Measurements from ENCODE around the gene CTDP1.

CTDP1 gene

DNA sequence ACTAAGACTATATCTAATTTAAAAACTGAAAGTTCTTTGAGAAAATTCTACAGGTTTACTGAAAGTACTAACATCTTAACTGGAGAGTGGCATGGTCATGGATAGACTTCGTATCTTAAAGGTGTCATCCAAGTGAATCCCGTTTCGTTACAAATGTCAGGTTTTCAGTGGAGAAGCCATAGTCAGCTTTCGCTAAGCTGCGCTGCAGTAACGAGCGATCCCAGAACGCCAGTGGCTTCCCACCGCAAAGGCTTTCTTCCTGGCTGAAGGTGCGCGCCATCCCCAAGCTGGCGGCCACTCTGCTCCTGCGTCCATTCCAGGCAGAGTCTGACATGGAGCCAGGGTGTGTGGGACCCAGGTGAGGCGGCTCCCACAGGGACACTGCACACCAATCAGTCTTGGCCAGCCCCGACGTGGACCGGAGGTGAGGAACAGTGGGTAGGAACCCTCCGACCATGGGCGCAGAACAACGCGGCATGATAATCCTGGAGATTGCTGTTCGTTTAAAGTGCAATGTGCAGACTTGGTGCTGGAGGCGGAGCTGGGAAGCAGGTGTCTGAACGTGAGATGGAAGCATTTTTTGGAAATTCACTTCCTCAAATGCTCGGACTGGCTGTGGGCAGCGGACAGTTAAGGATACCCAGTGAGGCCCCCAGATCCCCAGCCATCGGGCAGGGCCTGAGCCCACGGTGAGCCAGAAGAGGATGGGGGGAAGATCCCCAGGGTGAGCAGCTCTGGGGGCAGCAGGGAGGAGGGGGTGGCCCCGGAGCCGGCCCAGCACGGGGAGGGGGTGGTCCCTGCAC, 90.3 kb downstream of the CTDP1 start:
- no peak for DNase-seq (ENCODE audit: low read depth in 1 of 2, low spot score in 1 of 2)
- in situ Hi-C loops (cut with HindIII; ENCODE audit: low pct_unique_long_range_greater_than_20kb, low sequenced_read_pairs): no loop called here
- no peak for TF ChIP-seq JUND (IDR thresholded peaks at IDR 0.05; ENCODE audit: low read depth)

DNA sequence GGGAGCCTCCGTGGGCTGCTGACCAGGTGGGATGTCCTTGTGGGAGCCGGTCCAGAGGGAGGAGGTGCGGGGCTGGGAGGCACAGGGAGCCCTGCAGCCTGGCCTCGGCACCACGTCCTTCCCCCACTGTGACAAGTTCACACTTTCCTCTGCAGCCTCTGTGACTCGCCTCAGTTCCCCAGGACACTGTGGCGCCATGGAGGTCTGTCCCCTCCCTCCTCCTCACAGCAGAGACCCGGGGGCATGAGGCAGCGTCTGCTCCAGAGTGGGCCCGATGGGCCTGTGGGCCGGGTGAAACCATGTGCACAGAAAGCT, 90.9 kb downstream of the CTDP1 start:
- no peak for TF ChIP-seq JUND (IDR thresholded peaks at IDR 0.05; ENCODE audit: low read depth)
- no peak for DNase-seq (ENCODE audit: low read depth in 1 of 2, low spot score in 1 of 2)
- in situ Hi-C loops (cut with HindIII; ENCODE audit: low pct_unique_long_range_greater_than_20kb, low sequenced_read_pairs): no loop called here

DNA sequence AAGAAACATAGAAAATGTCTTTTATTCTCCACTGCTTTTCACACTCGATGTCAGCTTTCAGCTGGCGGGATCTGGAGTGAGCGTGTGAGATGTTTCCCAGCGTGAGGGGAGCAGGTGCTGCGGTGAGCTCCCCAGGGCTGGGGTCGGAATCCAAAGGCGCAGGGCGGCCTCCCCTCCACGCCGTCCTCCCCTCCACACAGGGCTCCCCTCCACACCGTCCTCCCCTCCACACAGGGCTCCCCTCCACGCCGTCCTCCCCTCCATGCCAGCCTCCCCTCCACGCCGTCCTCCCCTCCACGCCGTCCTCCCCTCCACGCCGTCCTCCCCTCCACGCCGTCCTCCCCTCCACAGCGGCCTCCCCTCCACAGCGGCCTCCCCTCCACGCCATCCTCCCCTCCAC, 91.2 kb downstream of the CTDP1 start:
- no peak for TF ChIP-seq JUND (IDR thresholded peaks at IDR 0.05; ENCODE audit: low read depth)
- DNase-seq (ENCODE audit: low read depth in 1 of 2, low spot score in 1 of 2): no peak
- in situ Hi-C loops (cut with HindIII; ENCODE audit: low pct_unique_long_range_greater_than_20kb, low sequenced_read_pairs): no loop called here

DNA sequence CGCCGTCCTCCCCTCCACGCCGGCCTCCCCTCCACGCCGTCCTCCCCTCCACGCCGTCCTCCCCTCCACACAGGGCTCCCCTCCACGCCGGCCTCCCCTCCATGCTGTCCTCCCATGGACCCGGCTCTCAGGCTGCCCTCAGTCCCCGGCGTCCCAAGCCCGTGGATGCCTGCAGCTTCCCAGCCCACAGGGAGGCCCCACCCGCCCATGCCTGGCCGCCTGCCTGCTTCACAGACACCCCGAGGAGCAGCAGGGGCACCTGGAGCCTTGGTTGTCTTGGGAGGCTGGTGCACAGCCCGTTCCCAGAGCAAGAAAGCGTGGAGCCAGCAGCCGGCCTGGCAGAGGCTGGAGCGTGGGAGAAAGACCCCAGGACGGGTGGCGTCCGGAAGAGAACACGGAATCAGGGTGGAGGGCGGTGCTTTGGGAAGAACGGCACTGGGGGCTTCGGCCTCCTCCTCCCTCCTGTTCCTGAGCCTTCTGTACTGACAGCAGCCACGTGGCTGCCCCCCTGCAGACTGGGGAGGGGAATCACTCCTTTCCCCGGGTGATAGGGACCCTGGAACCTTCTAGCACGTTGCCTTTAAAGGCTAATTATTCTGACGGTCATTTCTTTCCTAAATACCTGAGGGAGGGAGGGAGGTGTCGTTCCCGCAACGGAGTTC, 92.0 kb downstream of the CTDP1 start:
- in situ Hi-C loops (cut with HindIII; ENCODE audit: low pct_unique_long_range_greater_than_20kb, low sequenced_read_pairs): no loop called here
- no peak for DNase-seq (ENCODE audit: low read depth in 1 of 2, low spot score in 1 of 2)

DNA sequence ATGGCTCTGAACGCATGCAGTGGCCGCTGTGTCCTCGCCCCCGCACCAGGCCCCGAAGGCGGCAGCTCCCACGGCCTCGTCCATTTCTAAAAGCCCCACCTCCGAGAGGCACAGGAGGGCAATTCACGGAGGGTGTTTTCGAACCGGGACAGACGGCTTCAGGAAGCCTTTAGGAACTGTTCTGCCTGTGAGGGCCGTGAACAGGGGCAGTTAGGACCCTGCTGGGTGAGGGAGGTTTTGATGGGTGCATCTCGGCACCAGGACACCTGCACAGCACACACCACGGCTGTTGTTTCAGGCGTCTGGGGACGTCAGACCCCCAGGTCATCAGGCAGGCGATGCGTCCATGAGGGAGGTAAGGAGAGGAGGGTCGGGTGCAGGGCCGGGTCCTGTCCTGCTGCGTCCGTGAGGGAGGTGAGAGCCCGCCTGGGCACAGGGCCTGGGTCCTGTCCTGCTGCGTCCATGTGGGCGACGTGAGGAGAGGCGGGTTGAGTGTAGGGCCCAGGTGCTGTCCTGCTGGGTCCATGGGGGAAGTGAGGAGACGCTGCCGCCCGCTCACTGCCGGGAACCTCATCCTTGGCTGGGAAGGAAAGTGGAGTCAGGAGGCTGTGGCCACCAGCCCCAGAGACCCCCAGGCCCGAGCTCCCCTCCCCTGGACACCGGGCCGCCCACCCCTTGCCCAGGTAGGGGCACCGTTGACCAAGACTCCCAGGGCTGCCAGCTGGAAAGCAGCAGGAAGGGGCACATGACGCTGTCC, 92.7 kb downstream of the CTDP1 start:
- in situ Hi-C loops (cut with HindIII; ENCODE audit: low pct_unique_long_range_greater_than_20kb, low sequenced_read_pairs): no loop called here
- no peak for TF ChIP-seq JUND (IDR thresholded peaks at IDR 0.05; ENCODE audit: low read depth)
- DNase-seq (ENCODE audit: low read depth in 1 of 2, low spot score in 1 of 2): no peak

More for the DNA sequence above, 92.0 kb downstream of the CTDP1 start:
- TF ChIP-seq JUND (IDR thresholded peaks at IDR 0.05; ENCODE audit: low read depth): no peak

DNA sequence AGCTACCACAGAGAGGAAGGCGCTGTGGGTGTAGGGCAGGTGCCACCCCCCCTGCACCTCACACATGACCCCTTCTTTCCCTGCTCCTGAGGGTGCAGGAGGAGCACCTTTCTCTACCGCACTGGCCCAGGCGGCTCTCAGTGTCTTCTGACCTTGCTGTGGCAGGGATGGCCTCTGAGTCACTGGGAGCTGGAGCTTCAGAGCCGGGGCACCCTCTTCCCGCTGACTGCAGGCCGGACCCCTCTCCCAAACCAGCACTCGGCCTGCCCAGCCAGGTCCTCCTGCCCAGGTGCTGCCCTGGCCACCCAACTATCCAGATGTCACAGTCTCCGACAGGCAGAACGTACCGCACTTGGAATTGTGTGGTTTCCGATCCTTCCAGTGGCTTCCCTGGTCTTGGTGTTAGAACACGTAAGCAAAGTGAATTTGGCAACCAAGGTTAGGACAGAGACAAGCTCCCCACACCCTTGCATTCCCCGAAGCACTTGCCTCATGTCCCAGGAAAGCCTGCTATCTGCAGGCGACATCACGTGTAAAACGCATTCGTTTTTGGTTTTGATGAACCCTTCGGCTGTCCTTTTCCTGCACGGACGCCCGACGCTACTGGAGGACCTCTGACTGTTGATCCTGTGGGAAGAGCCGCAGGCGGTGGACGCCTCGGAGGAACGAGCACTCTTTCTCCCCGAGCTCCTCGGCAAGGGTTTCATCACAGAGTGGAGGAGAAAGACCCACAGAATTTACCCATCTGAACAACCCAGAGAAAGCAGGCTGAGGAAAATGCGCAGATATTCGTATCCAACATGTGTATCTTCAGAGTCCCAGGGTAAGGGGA, 93.5 kb downstream of the CTDP1 start:
- in situ Hi-C loops (cut with HindIII; ENCODE audit: low pct_unique_long_range_greater_than_20kb, low sequenced_read_pairs): no loop called here
- no peak for TF ChIP-seq JUND (IDR thresholded peaks at IDR 0.05; ENCODE audit: low read depth)
- DNase-seq (ENCODE audit: low read depth in 1 of 2, low spot score in 1 of 2): no peak

DNA sequence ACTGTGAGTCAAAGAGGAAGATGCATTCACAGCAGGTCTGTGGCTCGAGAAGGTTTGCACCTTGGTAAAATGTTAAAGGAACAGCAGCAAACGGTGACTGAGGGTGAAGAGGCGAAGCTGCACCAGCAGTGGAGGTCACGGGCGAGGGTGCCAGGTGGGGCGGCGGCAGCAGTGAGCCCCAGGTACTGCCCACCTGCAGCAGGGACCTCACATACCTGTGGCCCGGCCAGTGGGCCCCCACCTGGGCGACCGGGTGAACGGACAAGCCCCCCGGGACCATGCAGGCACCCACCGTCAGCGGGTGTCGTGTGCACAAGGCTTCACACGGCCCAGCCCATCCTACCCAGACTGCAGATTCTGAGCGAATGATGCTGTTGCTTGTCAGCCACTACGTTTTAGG, 94.5 kb downstream of the CTDP1 start:
- no peak for TF ChIP-seq JUND (IDR thresholded peaks at IDR 0.05; ENCODE audit: low read depth)
- in situ Hi-C loops (cut with HindIII; ENCODE audit: low pct_unique_long_range_greater_than_20kb, low sequenced_read_pairs): no loop called here
- no peak for DNase-seq (ENCODE audit: low read depth in 1 of 2, low spot score in 1 of 2)

DNA sequence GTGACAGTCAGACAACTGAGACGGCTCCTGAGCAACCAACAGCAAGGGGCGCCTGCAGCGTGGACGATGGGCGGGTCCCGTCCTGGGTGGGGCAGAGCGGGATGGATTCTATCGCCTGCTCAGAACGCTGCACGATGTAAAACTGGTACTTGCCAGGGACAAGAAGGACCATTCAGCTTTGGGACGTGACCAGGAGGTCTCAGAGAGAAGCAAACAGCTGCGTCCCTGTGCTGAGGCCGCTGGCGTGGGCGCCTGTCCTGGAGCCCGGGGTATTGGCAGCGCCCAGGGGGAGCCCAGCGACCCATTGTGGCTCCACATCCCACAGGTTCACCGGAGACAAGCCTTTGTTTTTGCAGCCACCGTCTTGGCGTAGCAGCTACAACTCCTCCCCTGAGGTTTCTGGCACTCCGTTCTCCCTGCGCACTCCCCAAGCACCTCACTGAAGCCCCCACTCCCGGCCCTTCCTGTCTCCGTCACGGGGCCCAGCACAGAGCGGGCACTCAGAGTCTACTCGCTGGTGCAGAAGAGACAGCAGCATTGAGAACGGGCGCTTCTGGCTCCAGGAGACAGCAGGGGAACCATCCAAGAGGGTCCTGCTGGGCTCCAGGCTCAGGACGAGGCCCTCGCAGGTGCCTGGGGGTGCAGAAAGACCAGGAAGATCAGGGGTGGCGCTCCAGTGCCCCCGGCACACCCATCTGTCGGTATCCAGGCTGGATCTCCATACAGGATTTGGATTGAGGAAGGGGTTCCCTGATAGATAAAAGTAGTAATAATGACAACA, 96.0 kb downstream of the CTDP1 start:
- in situ Hi-C loops (cut with HindIII; ENCODE audit: low pct_unique_long_range_greater_than_20kb, low sequenced_read_pairs): no loop called here
- no peak for DNase-seq (ENCODE audit: low read depth in 1 of 2, low spot score in 1 of 2)
- TF ChIP-seq JUND (IDR thresholded peaks at IDR 0.05; ENCODE audit: low read depth): no peak

DNA sequence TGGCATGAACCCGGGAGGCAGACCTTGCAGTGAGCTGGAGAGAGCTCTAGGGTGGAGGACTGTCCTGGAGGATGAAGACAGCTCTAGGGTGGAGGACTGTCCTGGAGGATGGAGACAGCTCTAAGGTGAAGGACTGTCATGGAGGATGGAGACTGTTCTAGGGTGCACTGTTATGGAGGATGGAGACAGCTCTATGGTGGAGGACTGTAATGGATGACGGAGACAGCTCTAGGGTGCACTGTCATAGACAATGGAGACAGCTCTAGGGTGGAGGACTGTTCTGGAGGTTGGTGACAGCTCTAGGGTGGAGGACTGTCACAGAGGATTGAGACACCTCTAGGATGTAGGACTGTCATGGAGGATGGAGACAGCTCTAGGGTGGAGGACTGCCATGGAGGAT, 97.1 kb downstream of the CTDP1 start:
- in situ Hi-C loops (cut with HindIII; ENCODE audit: low pct_unique_long_range_greater_than_20kb, low sequenced_read_pairs): no loop called here
- DNase-seq (ENCODE audit: low read depth in 1 of 2, low spot score in 1 of 2): no peak
- TF ChIP-seq JUND (IDR thresholded peaks at IDR 0.05; ENCODE audit: low read depth): no peak

DNA sequence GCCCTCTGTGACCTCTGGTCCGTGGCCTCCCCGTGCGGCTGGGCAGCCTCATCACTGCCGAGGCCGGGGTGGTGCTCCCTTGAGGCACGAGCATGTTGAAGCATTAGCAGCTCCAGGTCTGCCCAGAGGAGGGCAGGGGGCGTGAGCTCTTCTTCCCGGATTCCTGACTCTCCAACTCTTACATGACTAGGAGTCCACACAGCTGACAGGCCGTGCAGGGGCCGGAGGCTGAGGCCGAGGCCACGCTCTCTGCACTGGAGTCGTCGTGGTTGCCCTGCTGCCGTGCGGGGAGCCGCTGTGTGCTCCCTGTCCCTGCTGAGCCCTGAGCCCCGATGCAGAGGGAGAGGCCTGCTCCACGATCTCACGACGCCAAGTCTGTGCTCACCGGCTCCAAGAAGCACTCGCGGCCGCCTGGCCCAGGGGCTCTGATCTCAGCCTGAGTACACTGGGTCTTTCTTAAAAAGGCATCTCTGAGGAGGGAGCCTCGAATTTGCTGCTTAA, 98.7 kb downstream of the CTDP1 start:
- no peak for DNase-seq (ENCODE audit: low read depth in 1 of 2, low spot score in 1 of 2)
- no peak for TF ChIP-seq JUND (IDR thresholded peaks at IDR 0.05; ENCODE audit: low read depth)
- in situ Hi-C loops (cut with HindIII; ENCODE audit: low pct_unique_long_range_greater_than_20kb, low sequenced_read_pairs): no loop called here

DNA sequence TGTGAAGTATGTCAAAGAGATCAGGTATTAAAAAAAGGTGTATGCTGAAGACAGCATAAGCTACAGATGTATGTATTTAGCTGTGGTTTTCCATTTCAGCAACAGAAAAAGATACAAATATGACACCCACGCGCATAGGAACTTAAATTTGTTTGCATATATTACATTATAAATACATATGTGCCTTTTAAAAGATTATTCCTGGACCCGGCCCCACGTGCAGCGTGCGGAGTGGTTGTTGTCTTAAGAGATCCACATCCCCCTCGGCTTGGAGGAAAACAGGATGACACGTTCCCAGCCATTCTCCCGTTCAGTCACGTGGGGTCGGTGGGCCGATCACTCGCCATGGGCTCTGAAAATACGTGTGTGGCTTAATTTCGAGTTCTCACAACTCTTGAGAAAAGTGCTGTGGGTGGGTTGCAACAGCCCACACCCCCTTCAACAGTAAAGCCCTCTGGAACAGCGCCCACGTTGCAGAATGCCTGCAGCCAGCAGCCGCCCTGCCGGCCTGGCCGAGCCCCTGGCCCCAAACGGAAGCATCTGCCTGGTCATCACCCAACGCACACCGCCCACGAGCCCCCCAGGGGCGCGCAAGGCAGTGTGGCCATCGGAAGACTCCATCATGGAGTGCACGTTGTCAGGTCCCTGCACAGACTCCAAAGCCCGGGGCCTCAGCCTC, 99.6 kb downstream of the CTDP1 start:
- in situ Hi-C loops (cut with HindIII; ENCODE audit: low pct_unique_long_range_greater_than_20kb, low sequenced_read_pairs): no loop called here
- no peak for DNase-seq (ENCODE audit: low read depth in 1 of 2, low spot score in 1 of 2)
- no peak for TF ChIP-seq JUND (IDR thresholded peaks at IDR 0.05; ENCODE audit: low read depth)

Data from T47D (cell line).